PFSK-1 (cell line): ENCODE measurements around the gene FOSL2.

Experiments used
- FOXP2 ChIP-seq: optimal IDR thresholded peaks from 2 replicates; pipeline ENCODE3; 2011; ENCODE audit warnings: borderline replicate concordance, control low read depth, inconsistent platforms; ENCODE audit not compliant: insufficient read depth; ENCODE audit errors: extremely low read length, extremely low read depth
- POLR2AphosphoS5 ChIP-seq: IDR thresholded peaks from 2 replicates; pipeline ENCODE4 v1.6.1; 2012; ENCODE audit warnings: low read depth, mild to moderate bottlenecking, control low read depth, low read length, moderate library complexity
- REST ChIP-seq, 2 experiments: IDR thresholded peaks; 2 replicates each; pipeline versions ENCODE4 v1.6.1 to v1.8.0; 2011 to 2012; ENCODE audit warnings: low read depth in 2 of 2, low read length in 2 of 2, control low read depth in 1 of 2, inconsistent platforms in 1 of 2, mild to moderate bottlenecking in 1 of 2, moderate library complexity in 1 of 2; ENCODE audit not compliant: insufficient read depth in 1 of 2
- SIN3A ChIP-seq: IDR thresholded peaks from 2 replicates; pipeline ENCODE4 v1.6.1; 2012; ENCODE audit warnings: mild to moderate bottlenecking, low read length, moderate library complexity, borderline replicate concordance; ENCODE audit not compliant: insufficient read depth
- TAF1 ChIP-seq: IDR thresholded peaks from 2 replicates; pipeline ENCODE4 v1.6.1; 2012; ENCODE audit warnings: low read length, control low read depth, borderline replicate concordance; ENCODE audit not compliant: insufficient read depth

The FOSL2 gene

GRCh38 chr2:28449488-28450395 is 57.1 kb downstream of the FOSL2 start:
- TF ChIP-seq SIN3A (peak; percentile 72; the same call in 1 of the 2 replicates), REST (IDR thresholded peaks at IDR 0.05; ENCODE audit: insufficient read depth in 1 of 2, low read depth in 2 of 2, low read length in 2 of 2) (peak in 1 of 2 experiments; percentile 21; a peak in 1 of 4 replicates), TAF1 (0 out of 2 replicates have a peak, but pooled peaks have one; percentile 21), FOXP2 (no peak)

GRCh38 chr2:28450901-28451565 is 58.4 kb downstream of the FOSL2 start:
- no peak for TF ChIP-seq POLR2AphosphoS5
- TF ChIP-seq REST (IDR thresholded peaks at IDR 0.05; ENCODE audit: insufficient read depth in 1 of 2, low read depth in 2 of 2, low read length in 2 of 2) = no peak
- no peak for TF ChIP-seq TAF1
- TF ChIP-seq FOXP2 = no peak
- TF ChIP-seq SIN3A = no peak

- TF ChIP-seq TAF1 = no peak
- no peak for TF ChIP-seq REST (IDR thresholded peaks at IDR 0.05; ENCODE audit: insufficient read depth in 1 of 2, low read depth in 2 of 2, low read length in 2 of 2)
- TF ChIP-seq FOXP2 = no peak
- TF ChIP-seq SIN3A = no peak
- no peak for TF ChIP-seq POLR2AphosphoS5
Measured at GRCh38 chr2:28451793-28452533, 59.3 kb downstream of the FOSL2 start.

GRCh38 chr2:28452534-28453081 is 60.0 kb downstream of the FOSL2 start:
- TF ChIP-seq TAF1 = no peak
- TF ChIP-seq FOXP2 = peak; percentile 54
- no peak for TF ChIP-seq POLR2AphosphoS5
- no peak for TF ChIP-seq SIN3A
- no peak for TF ChIP-seq REST (IDR thresholded peaks at IDR 0.05; ENCODE audit: insufficient read depth in 1 of 2, low read depth in 2 of 2, low read length in 2 of 2)
